Gastroesophageal sphincter (tissue), 3 donors: Measurements from ENCODE around the gene IRF2BP2.

Experiments used
- CTCF ChIP-seq, 4 experiments: fragments of 200-600 bp in 2 of 4; fragments of 450-650 bp in 2 of 4; sonication (generic) in 1 of 4; IDR thresholded peaks; one replicate each; pipeline ENCODE4 v1.5.1; 2017 to 2019; ENCODE audit warnings: antibody characterized with exemption in 4 of 4, mild to moderate bottlenecking in 2 of 4, moderate library complexity in 2 of 4
- POLR2AphosphoS5 ChIP-seq: sonication (generic); formaldehyde crosslinking; IDR thresholded peaks from one replicate; pipeline ENCODE4 v1.6.1; 2017; ENCODE audit warnings: antibody characterized with exemption

- TF ChIP-seq CTCF (IDR thresholded peaks at IDR 0.05) (no peak), POLR2AphosphoS5 (no peak)
Measured at GRCh38 chr1:234581063-234581714, 28.8 kb downstream of the IRF2BP2 start.
